Esophagus muscularis mucosa (tissue), 4 donors: ENCODE measurements around the gene GPR12. TPM values are rescaled to one million over a fixed set of nuclear protein-coding genes. Genes with fewer than 3 reads are reported as not detected.
A peak's percentile ranks its signal among the peaks of the same experiment; 100 is the strongest.

ENCODE experiments used
- DNase-seq: peaks from one replicate; pipeline ENCODE4 v3.0.0-alpha.2; 2017; ENCODE audit errors: extremely low spot score
- H3K27ac ChIP-seq, 4 donors: fragments of 200-600 bp; sonication (generic); replicated peaks in 1 of 4; 1 replicate in 3 of 4; 2 replicates in 1 of 4; pipeline ENCODE4 v1.5.1; 2016 to 2019; ENCODE audit warnings: mild to moderate bottlenecking in 1 of 4
- H3K27me3 ChIP-seq, 4 donors: fragments of 200-600 bp; sonication (generic); one replicate each; pipeline versions ENCODE4 v1.5.1 to v1.6.0; 2016 to 2019
- H3K36me3 ChIP-seq, 4 donors: fragments of 200-600 bp; sonication (generic); one replicate each; pipeline ENCODE4 v1.5.1; 2016 to 2019
- H3K4me1 ChIP-seq, 4 donors: fragments of 200-600 bp; sonication (generic); one replicate each; pipeline ENCODE4 v1.5.1; 2016 to 2019
- H3K4me3 ChIP-seq, 4 donors: fragments of 200-600 bp; sonication (generic); 1 replicate in 2 of 4; 2 replicates in 2 of 4; pipeline ENCODE4 v1.5.1; 2016 to 2019; ENCODE audit warnings: mild to moderate bottlenecking in 4 of 4, moderate library complexity in 1 of 4
- H3K9me3 ChIP-seq, 4 donors: fragments of 200-600 bp; sonication (generic); 1 replicate in 3 of 4; 2 replicates in 1 of 4; pipeline ENCODE4 v1.5.1; 2016 to 2019
- CTCF ChIP-seq, 3 experiments: fragments of 200-600 bp in 2 of 3; fragments of 450-650 bp in 1 of 3; sonication (generic) in 2 of 3; IDR thresholded peaks; one replicate each; pipeline ENCODE4 v1.5.1; 2017 to 2019; ENCODE audit warnings: antibody characterized with exemption in 3 of 3, mild to moderate bottlenecking in 2 of 3, moderate library complexity in 1 of 3
- EP300 ChIP-seq: sonication (generic); formaldehyde crosslinking; IDR thresholded peaks from one replicate; pipeline ENCODE4 v1.6.1; 2017; ENCODE audit warnings: antibody characterized with exemption
- POLR2A ChIP-seq: fragments of 450-650 bp; IDR thresholded peaks from one replicate; pipeline ENCODE4 v1.6.1; 2017; ENCODE audit warnings: antibody characterized with exemption, moderate library complexity, mild to moderate bottlenecking, low read depth
- POLR2AphosphoS5 ChIP-seq, 2 donors: sonication (generic); formaldehyde crosslinking; IDR thresholded peaks; one replicate each; pipeline ENCODE4 v1.6.1; 2017; ENCODE audit warnings: antibody characterized with exemption in 2 of 2
- WGBS: methylation state at CpG from one replicate; pipeline ENCODE4 v1.1.5; 2018; 5-methylcytosine and 5-hydroxymethylcytosine counted together
- intact Hi-C: fragments of 100-400 bp; cut with DNase I; formaldehyde crosslinking; loops from one replicate; pipeline ENCODE4 v1.15.1; 2023
- total RNA-seq, 4 donors: library from RNA; depleted of rRNA; stranded (reverse); fragments of >200 nt; gene quantifications; one replicate each; pipeline versions ENCODE4 v1.1.0 to v1.2.1, GENCODE V29; 2016

Gene GPR12
- total RNA-seq, 4 donors from 2014 or later, result 0.11 to 0.26 (median 0.17) TPM; not detected in 1

GRCh38 chr13:26709461-26709860 lies 51.1 kb downstream of the GPR12 start:
- Histone ChIP-seq H3K9me3 (peaks cover 0 to 12% (median 0%) of the 10 kb centered on the region in 4 donors), H3K4me1 (no peaks in the 10 kb centered on the region), H3K4me3 (no peak overlapping the region), H3K36me3 (no peaks in the 10 kb centered on the region), H3K27ac (no peak overlapping the region), H3K27me3 (peaks cover 0 to 12% (median 0%) of the 10 kb centered on the region in 4 donors)
- DNase-seq, result peak; percentile 86
- TF ChIP-seq POLR2A, result no peak
- TF ChIP-seq EP300, result no peak
- TF ChIP-seq POLR2AphosphoS5 (IDR thresholded peaks at IDR 0.05), result no peak
- intact Hi-C loops, result loop anchor here (5.0 kb wide), 2 partner anchors 163 to 218 kb away; no protein-coding TSS in a partner anchor
- 81% methylated on average over 7 of the region's 7 CpGs for WGBS

GRCh38 chr13:26708007-26708297 lies 52.6 kb downstream of the GPR12 start:
- Histone ChIP-seq H3K9me3 (peaks cover 0 to 10% (median 0%) of the 10 kb centered on the region in 4 donors), H3K4me1 (no peaks in the 10 kb centered on the region), H3K4me3 (no peak overlapping the region), H3K27me3 (peaks cover 0 to 12% (median 0%) of the 10 kb centered on the region in 4 donors), H3K36me3 (no peaks in the 10 kb centered on the region), H3K27ac (no peak overlapping the region)
- DNase-seq, result no peak
- TF ChIP-seq EP300 (no peak), POLR2A (no peak), CTCF (IDR thresholded peaks at IDR 0.05) (no peak), POLR2AphosphoS5 (IDR thresholded peaks at IDR 0.05) (no peak)
- intact Hi-C loops, result loop anchor here (5.0 kb wide), 2 partner anchors 164 to 219 kb away; no protein-coding TSS in a partner anchor
- WGBS, result 84% methylated on average over 6 of the region's 6 CpGs

GRCh38 chr13:26707122-26708006 lies 53.2 kb downstream of the GPR12 start:
- peaks cover 0 to 5% (median 0%) of the 10 kb centered on the region in 4 donors for H3K9me3 ChIP-seq
- no peak for TF ChIP-seq POLR2AphosphoS5 (IDR thresholded peaks at IDR 0.05)
- TF ChIP-seq CTCF (IDR thresholded peaks at IDR 0.05), result peak in 1 of 3 experiments; percentile 53
- TF ChIP-seq POLR2A, result no peak
- no peak for TF ChIP-seq EP300
- DNase-seq, result peak; percentile 78
- no peaks in the 10 kb centered on the region for H3K36me3 ChIP-seq
- 53% methylated on average over 10 of the region's 13 CpGs for WGBS
- H3K4me1 ChIP-seq, result no peaks in the 10 kb centered on the region
- H3K4me3 ChIP-seq, result no peak overlapping the region
- peaks cover 0 to 12% (median 0%) of the 10 kb centered on the region in 4 donors for H3K27me3 ChIP-seq
- no peak overlapping the region for H3K27ac ChIP-seq
- intact Hi-C loops, result loop anchor here (5.0 kb wide), 2 partner anchors 165 to 220 kb away; no protein-coding TSS in a partner anchor

- Histone ChIP-seq H3K27me3 (peaks cover 0 to 12% (median 0%) of the 10 kb centered on the region in 4 donors), H3K27ac (no peak overlapping the region), H3K4me3 (no peak overlapping the region), H3K9me3 (no peaks in the 10 kb centered on the region), H3K4me1 (no peaks in the 10 kb centered on the region), H3K36me3 (no peaks in the 10 kb centered on the region)
- TF ChIP-seq POLR2A (no peak), CTCF (IDR thresholded peaks at IDR 0.05) (no peak), POLR2AphosphoS5 (IDR thresholded peaks at IDR 0.05) (no peak), EP300 (no peak)
- intact Hi-C loops, result loop anchor here (5.0 kb wide), 2 partner anchors 166 to 221 kb away; no protein-coding TSS in a partner anchor
- DNase-seq, result peak; percentile 85
- 52% methylated on average over 7 of the region's 7 CpGs for WGBS
Measured at GRCh38 chr13:26706381-26706780, 54.2 kb downstream of the GPR12 start.

- DNase-seq, result peak; percentile 47
- H3K27ac ChIP-seq, result no peak overlapping the region
- intact Hi-C loops, result loop anchor here (5.0 kb wide), 2 partner anchors 167 to 222 kb away; no protein-coding TSS in a partner anchor
- H3K27me3 ChIP-seq, result peaks cover 0 to 12% (median 0%) of the 10 kb centered on the region in 4 donors
- 89% methylated on average over 4 of the region's 4 CpGs for WGBS
- no peaks in the 10 kb centered on the region for H3K9me3 ChIP-seq
- no peaks in the 10 kb centered on the region for H3K36me3 ChIP-seq
- TF ChIP-seq POLR2A (no peak), POLR2AphosphoS5 (IDR thresholded peaks at IDR 0.05) (no peak), CTCF (IDR thresholded peaks at IDR 0.05) (no peak), EP300 (no peak)
- no peaks in the 10 kb centered on the region for H3K4me1 ChIP-seq
- no peak overlapping the region for H3K4me3 ChIP-seq
Measured at GRCh38 chr13:26705536-26705935, 55.0 kb downstream of the GPR12 start.
